Spleen (tissue), 11 donors: ENCODE data around the gene SGPL1. TPM values are rescaled to one million over a fixed set of nuclear protein-coding genes. Genes with fewer than 3 reads are reported as not detected.

Source experiments
- DNase-seq: peaks from one replicate; pipeline ENCODE4 v3.0.0-alpha.2; 2020
- H3K27ac ChIP-seq, 8 donors: fragments of 200-600 bp; sonication (generic) in 7 of 8; 1 replicate in 4 of 8; 2 replicates in 4 of 8; pipeline versions ENCODE4 v1.5.0 to v1.8.0; 2016 to 2021; ENCODE audit warnings: inconsistent platforms in 4 of 8, mild to moderate bottlenecking in 4 of 8, moderate library complexity in 1 of 8
- H3K27me3 ChIP-seq, 7 donors: fragments of 200-600 bp; sonication (generic) in 6 of 7; replicated peaks in 1 of 7; 1 replicate in 4 of 7; 2 replicates in 3 of 7; pipeline versions ENCODE4 v1.5.0 to v1.8.0; 2016 to 2021; ENCODE audit warnings: inconsistent platforms in 3 of 7, mild to moderate bottlenecking in 1 of 7
- H3K36me3 ChIP-seq, 6 donors: fragments of 200-600 bp; sonication (generic) in 5 of 6; 1 replicate in 4 of 6; 2 replicates in 2 of 6; pipeline versions ENCODE4 v1.5.0 to v1.8.0; 2016 to 2021; ENCODE audit warnings: inconsistent platforms in 2 of 6
- H3K4me1 ChIP-seq, 6 donors: fragments of 200-600 bp; sonication (generic) in 5 of 6; 1 replicate in 3 of 6; 2 replicates in 3 of 6; pipeline versions ENCODE4 v1.5.0 to v1.8.0; 2016 to 2021; ENCODE audit warnings: inconsistent platforms in 3 of 6
- H3K4me3 ChIP-seq, 8 donors: fragments of 200-600 bp; sonication (generic) in 7 of 8; 1 replicate in 4 of 8; 2 replicates in 4 of 8; pipeline versions ENCODE4 v1.5.0 to v1.8.0; 2016 to 2021; ENCODE audit warnings: inconsistent platforms in 4 of 8, mild to moderate bottlenecking in 4 of 8, moderate library complexity in 2 of 8
- H3K9me3 ChIP-seq, 8 donors: fragments of 200-600 bp; sonication (generic) in 7 of 8; 1 replicate in 4 of 8; 2 replicates in 4 of 8; pipeline versions ENCODE4 v1.5.0 to v1.8.0; 2016 to 2021; ENCODE audit warnings: inconsistent platforms in 4 of 8
- POLR2A ChIP-seq, 3 donors: fragments of 450-650 bp; IDR thresholded peaks; one replicate each; pipeline ENCODE4 v1.5.1; 2017; ENCODE audit warnings: antibody characterized with exemption in 3 of 3, mild to moderate bottlenecking in 1 of 3
- POLR2AphosphoS5 ChIP-seq, 3 donors: sonication (generic); formaldehyde crosslinking; IDR thresholded peaks; one replicate each; pipeline ENCODE4 v1.5.1; 2017; ENCODE audit warnings: antibody characterized with exemption in 3 of 3
- WGBS, 5 donors: extraction: QIAGEN DNeasy Blood & Tissue Kit in 3 of 5; methylation state at CpG; one replicate each; pipeline versions ENCODE4 v1.1.5 to v1.1.7; 2013 to 2018; 5-methylcytosine and 5-hydroxymethylcytosine counted together
- intact Hi-C: fragments of 100-400 bp; cut with DNase I; formaldehyde crosslinking; loops from one replicate; pipeline ENCODE4 v1.15.0; 2023; ENCODE audit warnings: low total_unique reads
- polyA plus RNA-seq, 3 donors: library from polyadenylated mRNA; stranded (reverse); fragments of 200-250 nt; gene quantifications; one replicate each; pipeline ENCODE4 v1.2.1, GENCODE V29; 2013
- total RNA-seq, 7 donors: library from RNA; depleted of rRNA in 3 of 7; stranded (reverse); fragments of >200 nt in 3 of 7; fragmentation: NEBNext Ultra II Directional in 4 of 7; extraction: Animal tissue kit (Norgen Biotek cat#: 25700) in 4 of 7; gene quantifications; one replicate each; pipeline versions ENCODE4 v1.1.0 to v1.2.1, GENCODE V29; 2016 to 2021
- TF ChIP-seq, protein P1 (sequence below), 11 experiments: fragments of 200-600 bp in 7 of 11; fragments of 450-650 bp in 4 of 11; sonication (generic) in 4 of 11; IDR thresholded peaks in 8 of 11; conservative IDR thresholded peaks in 3 of 11; 1 replicate in 7 of 11; 2 replicates in 4 of 11; pipeline versions ENCODE4 v1.4.0 to v1.8.0; 2016 to 2021; ENCODE audit warnings: antibody characterized with exemption in 11 of 11, inconsistent platforms in 4 of 11, mild to moderate bottlenecking in 1 of 11
- donor health status: healthy with polysubstance abuse.
- donor health status: DM: no; HTN: no; CAD: no; lungs with moderate emphysema.
- donor health status: DM: no; HTN: no; CAD: no.
- donor health status: Bipolar disorder and iron deficiency.
- donor health status: healthy.
- donor health status: DM: no; HTN: no; CAD: no.
- donor health status: DM: yes; HTN: yes; CAD: no.

The SGPL1 gene
- total and polyA plus RNA-seq, 10 donors: 6.8 to 75.1 (median 60.7) TPM

DNA sequence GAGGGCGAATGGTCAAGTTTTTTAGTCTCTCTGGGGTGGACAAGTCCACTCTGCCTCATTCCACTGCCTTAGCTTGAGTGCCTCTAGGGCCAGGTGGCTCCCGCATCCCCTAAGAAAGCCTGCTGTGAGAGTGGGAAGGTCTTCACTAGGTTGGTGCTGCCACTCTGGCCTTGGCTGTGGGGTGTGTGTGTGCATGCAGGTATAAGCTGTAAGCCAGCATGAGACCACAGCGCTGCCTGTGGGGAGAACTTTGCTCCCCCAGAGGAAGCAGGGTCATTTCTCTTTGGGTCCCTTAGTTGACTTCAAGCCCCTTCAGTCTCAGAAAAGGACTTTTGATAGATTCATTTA is 98.1 kb downstream of the SGPL1 start:
- no peaks in the 10 kb centered on the region for H3K9me3 ChIP-seq
- no peak overlapping the region for H3K4me3 ChIP-seq
- H3K27me3 ChIP-seq: peaks cover 0 to 26% (median 0%) of the 10 kb centered on the region in 7 donors
- H3K36me3 ChIP-seq: no peaks in the 10 kb centered on the region
- no peak for TF ChIP-seq POLR2A (IDR thresholded peaks at IDR 0.05)
- TF ChIP-seq POLR2AphosphoS5 (IDR thresholded peaks at IDR 0.05): no peak
- TF ChIP-seq, protein P1, sequence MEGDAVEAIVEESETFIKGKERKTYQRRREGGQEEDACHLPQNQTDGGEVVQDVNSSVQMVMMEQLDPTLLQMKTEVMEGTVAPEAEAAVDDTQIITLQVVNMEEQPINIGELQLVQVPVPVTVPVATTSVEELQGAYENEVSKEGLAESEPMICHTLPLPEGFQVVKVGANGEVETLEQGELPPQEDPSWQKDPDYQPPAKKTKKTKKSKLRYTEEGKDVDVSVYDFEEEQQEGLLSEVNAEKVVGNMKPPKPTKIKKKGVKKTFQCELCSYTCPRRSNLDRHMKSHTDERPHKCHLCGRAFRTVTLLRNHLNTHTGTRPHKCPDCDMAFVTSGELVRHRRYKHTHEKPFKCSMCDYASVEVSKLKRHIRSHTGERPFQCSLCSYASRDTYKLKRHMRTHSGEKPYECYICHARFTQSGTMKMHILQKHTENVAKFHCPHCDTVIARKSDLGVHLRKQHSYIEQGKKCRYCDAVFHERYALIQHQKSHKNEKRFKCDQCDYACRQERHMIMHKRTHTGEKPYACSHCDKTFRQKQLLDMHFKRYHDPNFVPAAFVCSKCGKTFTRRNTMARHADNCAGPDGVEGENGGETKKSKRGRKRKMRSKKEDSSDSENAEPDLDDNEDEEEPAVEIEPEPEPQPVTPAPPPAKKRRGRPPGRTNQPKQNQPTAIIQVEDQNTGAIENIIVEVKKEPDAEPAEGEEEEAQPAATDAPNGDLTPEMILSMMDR (IDR thresholded peaks at IDR 0.05 in 8 of 11, conservative IDR thresholded peaks at IDR 0.05 in 3 of 11): no peak
- intact Hi-C loops: no loop called here
- H3K27ac ChIP-seq: no peak overlapping the region
- WGBS, 5 donors: 86 to 91% (median 89%) methylated on average over 2 to 3 of the region's 3 CpGs
- DNase-seq: no peak
- no peaks in the 10 kb centered on the region for H3K4me1 ChIP-seq

DNA sequence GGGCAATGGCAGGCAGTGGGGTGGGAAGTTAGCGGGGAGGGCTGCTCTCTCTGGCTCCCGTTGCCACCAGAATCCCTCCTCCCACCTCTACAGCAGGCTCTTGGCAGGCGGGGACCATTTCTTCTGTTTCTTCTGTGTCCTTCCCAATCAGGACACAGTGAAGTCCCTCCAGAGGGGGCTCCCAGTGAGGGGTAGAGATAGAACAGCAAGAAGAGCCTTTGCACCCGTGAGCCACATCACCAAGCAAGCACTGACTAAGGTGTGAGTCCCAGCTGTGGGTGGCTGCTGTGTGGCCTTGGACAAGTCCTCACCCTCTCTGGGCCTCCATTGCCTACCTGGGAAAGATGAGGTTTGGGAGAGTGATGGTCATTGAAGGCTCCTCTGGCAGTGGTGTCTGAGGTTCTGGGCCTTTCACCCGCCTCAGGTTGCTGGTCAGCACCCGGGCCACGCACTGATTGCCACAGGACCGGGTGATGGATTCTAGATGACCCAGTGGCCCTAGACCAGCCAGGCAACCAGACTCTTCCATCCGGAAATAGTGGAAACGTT is 98.6 kb downstream of the SGPL1 start:
- TF ChIP-seq, protein P1 (IDR thresholded peaks at IDR 0.05 in 8 of 11, conservative IDR thresholded peaks at IDR 0.05 in 3 of 11): no peak
- no peak for TF ChIP-seq POLR2A (IDR thresholded peaks at IDR 0.05)
- TF ChIP-seq POLR2AphosphoS5 (IDR thresholded peaks at IDR 0.05): no peak
- no peaks in the 10 kb centered on the region for H3K36me3 ChIP-seq
- no peak overlapping the region for H3K4me3 ChIP-seq
- intact Hi-C loops: no loop called here
- DNase-seq: peak; percentile 52
- no peak overlapping the region for H3K27ac ChIP-seq
- H3K27me3 ChIP-seq: peaks cover 0 to 31% (median 0%) of the 10 kb centered on the region in 7 donors
- H3K4me1 ChIP-seq: no peaks in the 10 kb centered on the region
- WGBS, 5 donors: 78 to 84% (median 83%) methylated on average over 10 of the region's 10 CpGs
- H3K9me3 ChIP-seq: no peaks in the 10 kb centered on the region

DNA sequence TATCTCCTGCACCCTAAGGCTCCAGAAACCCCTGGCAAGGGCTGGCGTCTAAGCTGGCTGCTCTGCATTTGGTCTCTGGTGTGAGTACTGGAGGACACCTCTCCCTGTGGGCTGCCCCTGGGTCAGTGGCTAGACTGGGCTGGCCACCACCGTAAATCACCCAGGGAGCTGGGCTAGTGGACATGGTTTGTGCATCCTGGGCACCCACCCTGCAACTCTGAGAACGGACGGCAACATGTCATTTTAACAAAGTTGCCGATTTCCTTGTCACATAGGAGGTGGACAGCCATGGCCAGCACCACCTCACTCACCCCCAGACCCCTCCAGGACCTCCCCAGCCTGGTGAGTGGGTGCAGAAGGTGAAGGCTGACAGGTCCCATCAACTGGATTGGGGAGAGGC is 99.5 kb downstream of the SGPL1 start:
- Histone ChIP-seq H3K36me3 (no peaks in the 10 kb centered on the region), H3K9me3 (no peaks in the 10 kb centered on the region), H3K4me3 (no peak overlapping the region), H3K4me1 (no peaks in the 10 kb centered on the region), H3K27me3 (peaks cover 0 to 36% (median 0%) of the 10 kb centered on the region in 7 donors), H3K27ac (no peak overlapping the region)
- intact Hi-C loops: no loop called here
- 70 to 93% (median 86%) methylated on average over 4 to 5 of the region's 5 CpGs for WGBS, 5 donors
- DNase-seq: peak; percentile 42
- TF ChIP-seq, protein P1 (IDR thresholded peaks at IDR 0.05 in 8 of 11, conservative IDR thresholded peaks at IDR 0.05 in 3 of 11): no peak
- TF ChIP-seq POLR2AphosphoS5 (IDR thresholded peaks at IDR 0.05) (no peak), POLR2A (IDR thresholded peaks at IDR 0.05) (no peak)

DNA sequence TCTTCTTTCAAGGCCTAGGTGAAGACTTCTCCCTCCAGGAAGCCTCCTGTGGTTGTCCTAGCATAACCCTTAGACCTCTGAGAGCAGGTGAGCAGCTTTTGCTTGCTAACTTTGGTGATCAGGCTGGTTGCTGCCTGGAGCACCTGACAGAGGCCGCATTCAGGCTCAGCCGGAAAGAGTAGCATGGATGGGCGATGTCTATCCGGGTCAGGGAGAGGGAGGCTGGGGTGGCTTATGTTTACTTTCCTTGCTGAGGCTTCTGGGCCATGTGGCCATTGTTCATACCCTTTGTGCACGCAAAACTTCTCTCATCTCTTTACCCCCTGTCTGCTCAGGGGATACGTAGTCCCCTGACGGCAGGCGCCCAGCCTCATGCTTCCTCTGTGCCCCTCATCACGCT is 100.1 kb downstream of the SGPL1 start:
- DNase-seq: peak; percentile 59
- peaks cover 0 to 36% (median 0%) of the 10 kb centered on the region in 7 donors for H3K27me3 ChIP-seq
- intact Hi-C loops: no loop called here
- no peak overlapping the region for H3K27ac ChIP-seq
- no peaks in the 10 kb centered on the region for H3K9me3 ChIP-seq
- TF ChIP-seq POLR2A (IDR thresholded peaks at IDR 0.05) (no peak), POLR2AphosphoS5 (IDR thresholded peaks at IDR 0.05) (no peak)
- TF ChIP-seq, protein P1 (IDR thresholded peaks at IDR 0.05 in 8 of 11, conservative IDR thresholded peaks at IDR 0.05 in 3 of 11): no peak
- no peaks in the 10 kb centered on the region for H3K4me1 ChIP-seq
- 83 to 95% (median 94%) methylated on average over 9 of the region's 9 CpGs for WGBS, 5 donors
- H3K36me3 ChIP-seq: no peaks in the 10 kb centered on the region
- no peak overlapping the region for H3K4me3 ChIP-seq
